Right atrium auricular region (tissue), 2 donors: Measurements from ENCODE around the gene C1orf105. TPM values are rescaled to one million over a fixed set of nuclear protein-coding genes. Genes with fewer than 3 reads are reported as not detected.

Experiments used
- DNase-seq: peaks from one replicate; pipeline ENCODE4 v3.0.0-alpha.2; 2019; ENCODE audit warnings: low spot score
- H3K27ac ChIP-seq, 2 donors: fragments of 200-600 bp; sonication (generic); 1 replicate in 1 of 2; 2 replicates in 1 of 2; pipeline ENCODE4 v1.5.1; 2016 to 2019
- H3K27me3 ChIP-seq, 2 donors: fragments of 200-600 bp; sonication (generic); one replicate each; pipeline versions ENCODE4 v1.5.1 to v1.6.0; 2017 to 2019
- H3K36me3 ChIP-seq: fragments of 200-600 bp; sonication (generic); one replicate; pipeline ENCODE4 v1.5.1; 2016
- H3K4me1 ChIP-seq, 2 donors: fragments of 200-600 bp; sonication (generic); one replicate each; pipeline versions ENCODE4 v1.5.1 to v1.6.0; 2017 to 2019
- H3K4me3 ChIP-seq, 2 donors: fragments of 200-600 bp; sonication (generic); 1 replicate in 1 of 2; 2 replicates in 1 of 2; pipeline ENCODE4 v1.5.1; 2017 to 2019; ENCODE audit warnings: mild to moderate bottlenecking in 1 of 2, moderate library complexity in 1 of 2
- H3K9me3 ChIP-seq, 2 donors: fragments of 200-600 bp; sonication (generic); one replicate each; pipeline ENCODE4 v1.5.1; 2019
- total RNA-seq, 2 donors: library from RNA; depleted of rRNA; stranded (reverse); fragments of >200 nt; gene quantifications; one replicate each; pipeline ENCODE4 v1.1.0, GENCODE V29; 2016
- TF ChIP-seq, protein P1 (sequence below), 2 donors: fragments of 200-600 bp; sonication (generic); IDR thresholded peaks; one replicate each; pipeline ENCODE4 v1.5.1; 2019; ENCODE audit warnings: antibody characterized with exemption in 2 of 2

The C1orf105 gene
- total RNA-seq, 2 donors from 2014 or later = 3.3 to 18.0 TPM

DNA sequence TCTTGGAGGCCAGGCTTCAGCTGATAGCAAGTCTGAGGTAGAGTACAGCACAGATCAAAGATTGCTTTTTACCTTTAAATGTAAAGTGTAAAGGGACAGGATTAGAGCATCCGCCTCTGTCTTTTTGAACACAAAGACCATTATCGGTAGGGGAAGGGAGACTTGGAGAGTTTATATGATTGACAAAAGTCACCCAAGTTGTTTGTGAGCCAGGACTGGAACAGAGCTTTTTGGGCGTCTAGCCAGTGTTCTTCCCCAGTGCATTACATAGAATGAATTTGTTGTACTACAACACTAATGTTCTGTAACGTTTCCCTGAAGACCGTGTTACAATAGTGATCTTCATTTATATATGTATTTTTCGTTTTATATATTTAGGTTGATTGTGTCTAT is 32.7 kb downstream of the C1orf105 start:
- peaks cover 0 to 13% of the 10 kb centered on the region in 2 donors for H3K4me1 ChIP-seq
- no peaks in the 10 kb centered on the region for H3K36me3 ChIP-seq
- no peak for DNase-seq
- H3K27ac ChIP-seq = peak overlapping the region in 1 of 2 donors; percentile 60
- TF ChIP-seq, protein P1, sequence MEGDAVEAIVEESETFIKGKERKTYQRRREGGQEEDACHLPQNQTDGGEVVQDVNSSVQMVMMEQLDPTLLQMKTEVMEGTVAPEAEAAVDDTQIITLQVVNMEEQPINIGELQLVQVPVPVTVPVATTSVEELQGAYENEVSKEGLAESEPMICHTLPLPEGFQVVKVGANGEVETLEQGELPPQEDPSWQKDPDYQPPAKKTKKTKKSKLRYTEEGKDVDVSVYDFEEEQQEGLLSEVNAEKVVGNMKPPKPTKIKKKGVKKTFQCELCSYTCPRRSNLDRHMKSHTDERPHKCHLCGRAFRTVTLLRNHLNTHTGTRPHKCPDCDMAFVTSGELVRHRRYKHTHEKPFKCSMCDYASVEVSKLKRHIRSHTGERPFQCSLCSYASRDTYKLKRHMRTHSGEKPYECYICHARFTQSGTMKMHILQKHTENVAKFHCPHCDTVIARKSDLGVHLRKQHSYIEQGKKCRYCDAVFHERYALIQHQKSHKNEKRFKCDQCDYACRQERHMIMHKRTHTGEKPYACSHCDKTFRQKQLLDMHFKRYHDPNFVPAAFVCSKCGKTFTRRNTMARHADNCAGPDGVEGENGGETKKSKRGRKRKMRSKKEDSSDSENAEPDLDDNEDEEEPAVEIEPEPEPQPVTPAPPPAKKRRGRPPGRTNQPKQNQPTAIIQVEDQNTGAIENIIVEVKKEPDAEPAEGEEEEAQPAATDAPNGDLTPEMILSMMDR (IDR thresholded peaks at IDR 0.05) = no peak
- H3K27me3 ChIP-seq = no peaks in the 10 kb centered on the region
- H3K9me3 ChIP-seq = no peaks in the 10 kb centered on the region
- peak overlapping the region in 1 of 2 donors; percentile 8 for H3K4me3 ChIP-seq

DNA sequence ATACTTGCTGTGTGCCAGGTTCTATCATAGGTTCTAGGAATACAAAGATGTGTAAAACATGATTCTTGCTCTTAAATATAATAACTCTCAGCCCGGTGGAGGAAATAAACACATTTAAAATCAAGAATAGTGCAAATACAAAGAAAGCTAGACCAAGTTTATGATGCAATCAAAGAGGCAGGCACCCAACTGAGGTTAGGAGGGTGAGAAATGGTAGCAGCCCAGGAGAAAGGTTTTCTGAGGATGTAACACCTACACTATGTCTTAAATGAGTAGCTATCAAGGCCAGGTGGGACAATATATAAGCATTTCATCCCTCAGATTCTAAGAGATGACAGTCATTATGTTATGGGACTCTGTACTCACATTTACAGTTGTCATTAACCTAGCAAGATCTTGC is 33.1 kb downstream of the C1orf105 start:
- Histone ChIP-seq H3K4me3 (no peak overlapping the region), H3K27me3 (no peaks in the 10 kb centered on the region), H3K36me3 (no peaks in the 10 kb centered on the region), H3K4me1 (peaks cover 0 to 13% of the 10 kb centered on the region in 2 donors), H3K9me3 (no peaks in the 10 kb centered on the region), H3K27ac (no peak overlapping the region)
- no peak for DNase-seq
- TF ChIP-seq, protein P1 (IDR thresholded peaks at IDR 0.05) = no peak

DNA sequence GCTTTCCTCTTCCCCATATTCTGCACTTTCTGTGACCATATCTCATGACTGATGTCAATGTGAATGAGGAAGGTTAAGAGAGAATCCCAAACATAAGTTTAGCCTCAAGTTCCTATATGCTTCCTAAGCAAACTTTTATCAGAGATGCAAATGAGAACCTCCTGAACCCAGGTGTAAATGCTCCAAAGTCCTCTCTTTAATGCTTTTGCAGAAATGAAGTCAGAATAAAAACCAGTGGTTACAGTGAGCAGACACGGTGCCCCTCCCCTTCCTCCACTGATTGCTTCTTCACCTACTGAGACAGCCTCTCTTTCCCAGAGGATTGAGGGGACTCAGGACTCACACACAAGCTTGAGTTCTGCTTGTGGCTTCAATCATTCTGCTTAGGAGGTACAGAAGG is 35.0 kb downstream of the C1orf105 start:
- H3K9me3 ChIP-seq = no peaks in the 10 kb centered on the region
- DNase-seq = no peak
- H3K27ac ChIP-seq = no peak overlapping the region
- H3K36me3 ChIP-seq = no peaks in the 10 kb centered on the region
- peaks cover 0 to 8% of the 10 kb centered on the region in 2 donors for H3K4me1 ChIP-seq
- H3K4me3 ChIP-seq = no peak overlapping the region
- no peaks in the 10 kb centered on the region for H3K27me3 ChIP-seq
- TF ChIP-seq, protein P1 (IDR thresholded peaks at IDR 0.05) = no peak

DNA sequence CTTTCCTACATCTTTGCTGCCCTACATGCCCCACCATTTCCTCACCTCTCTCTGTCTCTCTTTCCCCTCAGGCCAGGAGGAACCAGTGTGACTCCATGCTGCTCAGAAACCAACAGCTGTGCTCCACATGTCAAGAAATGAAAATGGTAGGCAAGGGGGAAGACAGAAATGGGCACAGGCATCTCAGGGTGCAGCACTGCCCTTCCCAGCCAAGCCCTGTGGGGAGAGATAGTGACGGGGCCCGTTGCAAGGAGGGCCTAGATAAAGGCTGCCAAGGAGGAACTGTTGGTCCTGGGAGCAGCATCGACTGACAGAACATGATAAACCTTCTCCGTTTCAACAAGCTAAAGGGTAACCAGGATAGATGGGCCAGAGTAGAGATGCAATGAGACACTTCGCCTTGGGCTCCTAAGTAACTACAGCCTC is 35.9 kb downstream of the C1orf105 start:
- Histone ChIP-seq H3K9me3 (no peaks in the 10 kb centered on the region), H3K36me3 (no peaks in the 10 kb centered on the region), H3K27me3 (no peaks in the 10 kb centered on the region), H3K4me3 (no peak overlapping the region), H3K4me1 (peaks cover 0 to 7% of the 10 kb centered on the region in 2 donors), H3K27ac (no peak overlapping the region)
- TF ChIP-seq, protein P1 (IDR thresholded peaks at IDR 0.05) = no peak
- DNase-seq = no peak

DNA sequence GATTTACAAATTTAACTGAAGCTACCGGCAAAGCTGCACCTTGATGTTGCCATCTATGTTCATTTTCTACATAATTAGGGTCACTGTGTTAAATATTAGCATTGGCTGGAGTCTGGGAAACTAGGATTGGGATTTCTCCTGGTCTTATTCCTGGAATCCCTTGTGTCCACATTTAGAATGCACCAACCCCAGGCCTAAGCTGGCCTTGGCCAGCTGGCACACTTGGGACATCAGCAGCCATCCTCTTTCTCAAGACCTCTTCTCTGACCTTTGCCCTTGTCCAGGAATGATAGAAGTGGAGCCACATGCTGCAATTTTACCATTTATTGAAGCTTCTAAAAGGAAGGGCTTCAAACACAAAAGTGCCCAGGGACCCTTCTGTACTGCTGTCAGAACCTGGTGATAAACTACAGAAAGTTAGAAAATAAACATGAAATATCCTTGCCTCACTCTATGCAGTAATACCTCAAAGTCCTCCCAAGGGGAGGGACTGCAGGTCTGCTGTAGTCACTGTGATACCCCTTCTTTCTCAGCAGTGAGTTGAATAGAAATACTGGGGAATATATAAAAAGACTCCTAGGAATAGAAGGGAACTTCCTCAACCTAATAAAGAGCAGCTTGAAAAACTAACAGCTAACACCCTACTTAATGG is 37.1 kb downstream of the C1orf105 start:
- H3K27me3 ChIP-seq = no peaks in the 10 kb centered on the region
- H3K36me3 ChIP-seq = no peaks in the 10 kb centered on the region
- H3K27ac ChIP-seq = no peak overlapping the region
- TF ChIP-seq, protein P1 (IDR thresholded peaks at IDR 0.05) = no peak
- H3K9me3 ChIP-seq = no peaks in the 10 kb centered on the region
- no peak overlapping the region for H3K4me3 ChIP-seq
- no peaks in the 10 kb centered on the region for H3K4me1 ChIP-seq
- DNase-seq = no peak

- Histone ChIP-seq H3K27me3 (no peaks in the 10 kb centered on the region), H3K4me3 (no peak overlapping the region), H3K4me1 (no peaks in the 10 kb centered on the region), H3K27ac (no peak overlapping the region), H3K36me3 (no peaks in the 10 kb centered on the region), H3K9me3 (no peaks in the 10 kb centered on the region)
- TF ChIP-seq, protein P1 (IDR thresholded peaks at IDR 0.05) = no peak
- no peak for DNase-seq
Measured at GRCh38 chr1:172460177-172460576, 39.7 kb downstream of the C1orf105 start.
